GM18499 (cell line): ENCODE data around the gene CXorf58.

ENCODE experiments used
- ATAC-seq: cut with Tn5 transposase; IDR thresholded peaks from one replicate; pipeline ENCODE4 v1.9.1; 2021; ENCODE audit warnings: moderate number of reproducible peaks; ENCODE audit not compliant: insufficient read depth, unreplicated experiment

Gene CXorf58

DNA sequence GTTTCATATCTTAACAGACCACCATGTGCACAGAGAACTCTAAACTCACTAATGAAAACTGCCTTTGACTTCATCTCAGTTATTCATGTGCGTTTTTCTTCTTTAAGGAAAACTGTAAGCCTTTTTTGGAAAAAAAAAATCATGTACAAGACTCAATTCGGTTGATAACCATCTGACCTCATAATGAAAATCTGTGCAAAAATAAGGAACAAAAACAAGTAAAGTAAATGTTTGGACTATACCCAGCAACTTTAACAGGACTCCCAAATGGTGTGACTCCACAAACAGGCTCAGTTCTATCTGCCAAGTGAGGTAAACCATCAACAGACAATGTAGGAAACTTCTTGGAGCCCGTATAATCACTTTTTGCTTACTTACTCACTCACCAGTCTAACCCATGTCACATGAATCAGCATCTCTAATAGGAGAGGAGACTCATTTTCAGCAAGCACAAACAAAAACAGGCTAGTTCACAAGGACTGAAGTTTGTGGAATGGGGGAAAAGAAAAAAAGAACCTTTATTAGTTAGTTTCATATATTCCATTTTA lies 9.3 kb upstream of the CXorf58 start:
- no peak for ATAC-seq

GRCh38 chrX:23900220-23900797 lies 7.5 kb upstream of the CXorf58 start:
- no peak for ATAC-seq

DNA sequence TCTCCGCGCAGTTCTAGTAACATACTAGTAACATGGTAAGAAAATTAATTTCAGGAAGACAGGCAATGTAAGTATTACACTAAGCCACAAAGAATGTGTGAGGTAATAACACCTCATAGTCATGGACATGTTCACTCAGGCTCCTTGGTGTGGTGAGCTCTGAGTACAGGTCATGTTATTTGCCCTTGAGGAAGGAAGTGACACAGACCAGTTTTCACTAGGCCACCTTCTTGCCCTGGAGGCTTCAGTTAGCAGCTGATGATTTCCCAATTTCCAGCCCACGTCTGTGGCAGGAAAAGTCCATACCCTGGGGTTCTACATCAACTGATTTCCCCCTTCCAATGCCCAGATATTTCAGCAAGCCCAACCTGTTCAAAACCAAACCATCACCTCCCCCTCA lies 6.7 kb upstream of the CXorf58 start:
- ATAC-seq: no peak

DNA sequence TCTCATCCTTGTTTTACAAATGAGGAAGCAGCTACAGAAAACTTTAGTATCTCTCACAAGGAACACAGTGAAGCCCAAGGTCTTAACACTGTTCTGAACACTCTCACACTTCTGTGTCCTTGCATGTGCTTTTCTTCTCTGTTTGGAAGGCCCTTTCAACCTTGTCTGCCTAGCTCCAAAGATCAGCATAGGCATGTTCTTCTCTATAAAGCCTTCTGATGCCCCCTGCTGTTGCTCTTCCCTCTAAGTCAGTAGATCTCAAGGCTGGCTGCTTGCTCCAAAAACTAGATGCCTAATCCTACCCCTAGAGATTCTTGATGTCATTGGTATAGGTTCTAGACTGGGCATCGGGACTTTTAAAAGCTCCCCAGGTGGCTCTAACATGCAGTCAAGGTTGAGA lies 6.0 kb upstream of the CXorf58 start:
- ATAC-seq: no peak

DNA sequence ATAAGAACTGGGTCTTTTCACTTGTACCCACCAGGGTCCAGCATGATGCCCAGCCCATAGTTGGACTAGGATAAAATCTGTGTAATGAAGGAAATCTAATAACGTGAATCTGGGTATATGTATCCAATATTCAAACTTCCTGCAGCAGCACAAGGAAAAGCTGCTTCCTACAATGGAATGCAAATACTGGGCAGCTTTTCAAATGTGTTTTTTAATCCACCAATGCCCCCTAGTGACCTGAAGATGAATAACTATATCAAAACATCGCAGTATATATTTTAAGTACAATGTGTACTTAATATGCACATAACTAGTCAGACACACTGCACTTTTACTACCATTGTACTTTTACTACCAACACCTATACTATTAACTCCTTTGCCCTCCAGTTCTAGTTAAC lies 5.4 kb upstream of the CXorf58 start:
- no peak for ATAC-seq

DNA sequence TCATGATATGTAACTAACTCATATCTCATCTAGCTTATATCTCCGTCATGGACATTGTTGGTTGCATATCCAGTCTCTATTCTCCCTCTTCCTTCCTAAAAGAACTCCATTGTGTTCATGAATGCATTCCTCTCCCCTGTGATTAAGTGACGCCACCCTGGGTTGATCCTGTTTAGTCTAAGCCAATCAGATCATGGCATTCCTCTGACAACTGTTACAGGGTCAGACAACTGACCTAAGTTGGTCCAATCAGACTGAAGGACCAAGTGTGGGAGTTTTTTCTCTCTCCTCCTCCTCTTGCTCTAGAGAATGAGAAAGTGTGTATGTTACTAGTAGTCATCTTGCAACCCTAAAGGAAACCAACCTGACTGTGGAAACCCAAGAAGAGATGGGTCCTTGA lies 3.7 kb upstream of the CXorf58 start:
- ATAC-seq: no peak

DNA sequence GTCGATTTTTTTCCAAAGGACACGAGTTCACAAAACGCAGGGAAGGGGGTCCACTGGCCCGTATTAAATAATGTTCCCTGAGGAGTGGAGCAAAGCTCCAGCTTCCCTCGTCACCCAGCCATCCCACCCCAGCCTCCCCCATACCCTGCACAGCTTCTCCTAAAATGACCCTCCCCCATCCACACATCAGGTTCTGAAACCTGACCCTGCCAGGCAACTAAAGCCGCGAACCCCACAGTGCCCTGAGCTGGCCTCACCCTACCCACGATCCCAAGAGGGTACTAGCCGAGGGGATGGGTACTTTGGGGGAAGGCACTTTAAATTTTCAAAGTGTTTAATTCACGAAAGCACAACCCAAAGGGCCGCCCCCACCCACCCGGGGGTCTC lies 702 bp upstream of the CXorf58 start:
- ATAC-seq: no peak

GRCh38 chrX:23908219-23909004 lies 606 bp downstream of the CXorf58 start:
- ATAC-seq: no peak

- ATAC-seq: no peak
Observed at GRCh38 chrX:23911126-23911835, 3.5 kb downstream of the CXorf58 start.

GRCh38 chrX:23919148-23919547 lies 11.3 kb downstream of the CXorf58 start:
- no peak for ATAC-seq

GRCh38 chrX:23919706-23920320 lies 12.0 kb downstream of the CXorf58 start:
- no peak for ATAC-seq

DNA sequence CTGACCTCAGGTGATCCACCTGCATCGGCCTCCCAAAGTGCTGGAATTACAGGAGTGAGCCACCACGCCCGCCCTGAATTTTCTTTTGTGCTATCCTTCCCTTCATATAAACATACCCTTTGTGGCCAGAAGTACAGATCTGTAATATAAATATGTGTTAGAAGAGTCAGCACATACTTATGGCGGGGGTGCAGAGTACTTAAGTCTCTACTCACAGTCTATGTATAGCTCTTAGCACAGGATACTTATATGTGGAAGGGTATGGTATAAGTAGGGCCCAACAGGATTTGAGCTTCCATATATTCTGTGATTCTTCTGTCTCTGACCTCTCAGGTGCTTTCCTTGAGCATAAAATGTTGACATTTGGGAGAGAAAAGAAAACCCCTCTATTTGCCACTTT lies 18.2 kb downstream of the CXorf58 start:
- ATAC-seq: no peak

- ATAC-seq: no peak
Observed at GRCh38 chrX:23930894-23931604, 23.2 kb downstream of the CXorf58 start.

GRCh38 chrX:23932046-23932445 lies 24.2 kb downstream of the CXorf58 start:
- no peak for ATAC-seq

DNA sequence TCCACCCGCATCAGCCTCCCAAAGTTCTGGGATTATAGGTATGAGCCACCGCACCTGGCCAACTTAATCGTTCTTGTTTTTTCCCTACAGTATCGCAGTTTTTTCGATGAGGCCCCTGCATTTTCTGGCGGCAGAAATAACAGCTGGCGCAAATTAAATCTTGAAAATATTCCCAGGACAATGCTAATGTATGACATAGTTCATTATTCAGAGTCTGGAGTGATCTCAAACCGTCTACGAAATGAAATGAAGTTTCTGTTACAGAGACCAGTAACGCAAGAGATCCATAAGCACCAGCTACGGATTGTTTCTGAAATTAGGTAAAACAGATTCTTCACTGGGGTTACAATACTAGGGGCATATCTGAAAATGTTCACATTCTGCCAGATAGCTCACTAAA lies 27.3 kb downstream of the CXorf58 start:
- ATAC-seq: no peak

DNA sequence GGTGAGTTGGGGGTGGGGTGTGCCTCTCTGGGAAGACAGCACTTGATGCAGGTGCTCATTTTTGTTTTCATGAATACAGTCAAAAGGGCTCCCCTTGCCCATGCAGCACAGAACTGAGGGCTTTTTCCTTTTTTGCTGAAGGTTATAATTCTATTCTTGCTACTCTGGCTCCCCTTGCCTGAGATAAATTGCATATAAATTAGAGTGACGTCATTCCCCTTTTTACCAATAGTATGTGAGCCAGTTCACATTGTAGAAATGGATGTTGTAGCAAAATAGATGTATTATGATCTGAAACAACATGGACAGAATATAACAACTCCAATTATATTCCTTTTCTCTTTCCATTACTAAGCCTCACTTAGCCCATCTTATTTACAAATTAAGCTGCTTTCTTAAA lies 28.4 kb downstream of the CXorf58 start:
- no peak for ATAC-seq

DNA sequence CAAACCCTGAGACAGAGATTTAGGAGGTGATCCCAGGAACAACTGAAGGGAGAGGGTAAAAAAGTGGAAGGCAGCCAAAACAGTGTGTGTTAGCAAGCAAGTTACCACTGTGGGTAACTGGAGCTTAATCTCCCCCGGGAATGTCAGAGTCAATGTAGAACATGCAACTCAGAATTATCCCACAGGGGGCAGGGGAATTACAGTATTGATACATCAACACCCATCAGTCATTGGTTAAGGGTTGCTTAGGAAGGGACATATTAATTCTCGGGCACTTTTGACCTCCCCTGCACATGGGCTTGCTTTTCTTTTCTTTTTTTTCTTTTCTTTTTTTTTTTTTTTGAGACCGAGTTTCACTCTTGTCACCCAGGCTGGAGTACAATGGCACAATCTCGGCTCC lies 29.3 kb downstream of the CXorf58 start:
- no peak for ATAC-seq

DNA sequence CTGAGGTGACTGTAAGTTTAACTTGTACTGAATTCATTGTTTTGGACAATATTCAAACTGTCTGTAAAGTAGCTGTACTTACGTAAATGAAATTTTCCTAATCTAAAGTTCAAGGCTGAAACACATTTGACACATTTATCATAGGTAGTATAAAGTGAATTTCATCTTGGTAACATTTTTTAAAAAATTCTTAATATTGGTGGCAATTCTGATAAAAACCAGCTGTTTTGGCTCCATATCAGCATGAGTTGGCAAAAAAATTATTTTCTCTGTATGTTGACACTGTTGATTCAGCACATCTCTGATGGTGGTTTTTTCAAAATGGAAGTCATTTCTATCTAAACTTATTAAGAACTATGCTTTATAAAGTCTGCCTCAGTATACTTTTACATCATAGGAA lies 30.9 kb downstream of the CXorf58 start:
- no peak for ATAC-seq

DNA sequence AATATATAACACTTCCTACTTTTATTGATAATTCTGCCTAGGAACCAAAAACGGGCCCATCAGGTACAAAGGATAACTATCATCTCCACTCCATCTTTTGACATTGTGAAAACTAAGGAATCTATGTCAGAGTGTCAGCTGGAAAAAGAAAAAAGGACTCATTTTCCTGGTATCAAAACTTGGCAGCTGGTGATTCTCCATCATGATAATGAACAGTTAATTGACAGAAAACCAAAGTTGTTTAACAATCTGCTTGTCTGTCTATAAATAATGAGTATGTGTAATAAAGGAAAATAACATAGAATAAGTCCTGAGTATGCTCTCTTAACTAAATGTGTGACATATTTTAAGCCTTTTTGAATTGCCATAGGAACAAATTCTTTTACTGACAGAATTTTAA lies 31.4 kb downstream of the CXorf58 start:
- ATAC-seq: no peak

DNA sequence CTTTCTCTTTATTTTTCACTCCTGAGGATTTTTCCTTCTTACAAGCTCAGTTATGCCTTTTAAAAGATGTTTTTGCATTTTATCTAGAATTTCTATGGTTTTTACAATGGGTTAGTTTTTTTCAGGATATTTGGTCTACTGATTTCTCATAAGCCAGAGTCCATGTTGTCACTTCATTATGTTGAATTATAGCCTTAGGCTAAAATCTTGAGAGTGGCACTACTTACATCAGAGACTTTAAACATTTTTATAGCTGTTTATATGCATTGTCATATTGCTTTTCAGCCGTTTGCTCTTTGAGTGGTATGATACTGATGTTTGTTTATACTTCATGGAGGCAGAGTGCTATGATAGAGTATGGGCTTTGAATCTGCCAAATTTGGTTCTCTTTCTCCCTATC lies 36.4 kb downstream of the CXorf58 start:
- no peak for ATAC-seq
